ENCODE results near the gene SERTAD1. TPM values are rescaled to one million over a fixed set of nuclear protein-coding genes. Genes with fewer than 3 reads are reported as not detected.
"Not testable (repeated sequence)": the region's sequence is repeated elsewhere in the genome, so short reads cannot be mapped to it uniquely, and the experiment has no call there.

The SERTAD1 gene
- total RNA-seq, 1 donor from 2014 or later, result 13.4 TPM

DNA sequence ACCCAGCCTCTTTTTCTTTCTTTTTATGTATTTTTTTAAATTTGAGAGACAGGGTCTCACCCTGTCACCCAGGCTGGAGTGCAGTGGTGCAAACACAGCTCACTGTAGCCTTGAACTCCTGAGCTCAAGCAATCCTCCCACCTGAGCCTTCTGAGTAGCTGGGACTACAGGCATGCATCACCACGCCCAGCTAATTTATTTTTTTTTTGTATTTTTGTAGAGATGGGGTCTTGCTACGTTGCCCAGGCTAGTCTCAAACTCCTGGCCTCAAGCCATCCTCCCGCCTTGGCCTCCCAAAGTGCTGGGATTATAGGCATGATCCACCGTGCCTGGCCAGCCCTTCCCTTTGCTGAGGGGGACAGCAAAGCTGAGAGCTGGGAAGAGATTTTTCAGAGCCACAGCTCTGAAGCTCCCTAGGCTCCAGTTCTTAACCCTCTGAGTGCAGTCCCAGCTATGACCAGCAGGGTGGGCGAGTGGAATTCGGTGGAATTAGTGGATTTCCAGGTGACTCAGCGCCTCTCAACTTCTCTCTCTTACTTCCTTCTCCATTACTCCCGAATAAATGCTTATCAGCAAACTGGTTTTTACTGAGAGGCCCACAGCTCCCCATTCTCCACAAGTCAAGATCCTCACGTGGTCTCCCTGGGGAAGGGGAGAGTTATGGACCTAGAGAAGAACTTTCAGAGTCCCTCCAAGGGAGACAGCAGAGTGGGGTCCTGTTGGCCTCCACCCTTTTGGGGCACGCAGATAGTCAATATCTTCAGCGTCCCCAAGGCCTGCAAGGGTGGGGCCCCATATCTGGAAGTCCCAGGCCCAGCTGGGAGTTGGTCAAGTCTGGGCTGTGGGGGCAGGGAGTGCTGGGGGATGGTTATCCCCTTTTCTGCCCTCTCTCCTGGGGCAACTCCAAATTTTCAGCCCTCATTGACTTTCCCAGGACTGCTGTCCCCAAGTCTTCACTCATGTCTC is 38.5 kb upstream of the SERTAD1 start:
- no peaks in the 10 kb centered on the region for H3K9me3 Mint-ChIP-seq
- intact Hi-C loops (cut with micrococcal nuclease), result loop anchor here (1.0 to 5.0 kb wide), 7 partner anchors 20 to 148 kb away; partner anchors contain the start of genes C19orf47, PLD3, SERTAD1 and SERTAD3
- POLR2A ChIA-PET, result interaction anchor here (0.7 to 5.0 kb wide), 9 partner anchors 20 to 1533 kb away, joined by 3 to 42 read pairs (median 7); partner anchors contain the start of genes MRPS12, SERTAD1 and SERTAD3
- CTCF ChIA-PET, result interaction anchor here (0.7 to 2.6 kb wide), 9 partner anchors 11 to 170 kb away, joined by 3 to 17 read pairs (median 5); partner anchors contain the start of genes SERTAD1 and SERTAD3
- peak overlapping the region; percentile 81 for H3K4me3 Mint-ChIP-seq
- no peaks in the 10 kb centered on the region for H3K36me3 Mint-ChIP-seq (ENCODE audit: low read depth)
- H3K4me1 Mint-ChIP-seq, result peaks cover 36% of the 10 kb centered on the region
- TF ChIP-seq, protein P1, sequence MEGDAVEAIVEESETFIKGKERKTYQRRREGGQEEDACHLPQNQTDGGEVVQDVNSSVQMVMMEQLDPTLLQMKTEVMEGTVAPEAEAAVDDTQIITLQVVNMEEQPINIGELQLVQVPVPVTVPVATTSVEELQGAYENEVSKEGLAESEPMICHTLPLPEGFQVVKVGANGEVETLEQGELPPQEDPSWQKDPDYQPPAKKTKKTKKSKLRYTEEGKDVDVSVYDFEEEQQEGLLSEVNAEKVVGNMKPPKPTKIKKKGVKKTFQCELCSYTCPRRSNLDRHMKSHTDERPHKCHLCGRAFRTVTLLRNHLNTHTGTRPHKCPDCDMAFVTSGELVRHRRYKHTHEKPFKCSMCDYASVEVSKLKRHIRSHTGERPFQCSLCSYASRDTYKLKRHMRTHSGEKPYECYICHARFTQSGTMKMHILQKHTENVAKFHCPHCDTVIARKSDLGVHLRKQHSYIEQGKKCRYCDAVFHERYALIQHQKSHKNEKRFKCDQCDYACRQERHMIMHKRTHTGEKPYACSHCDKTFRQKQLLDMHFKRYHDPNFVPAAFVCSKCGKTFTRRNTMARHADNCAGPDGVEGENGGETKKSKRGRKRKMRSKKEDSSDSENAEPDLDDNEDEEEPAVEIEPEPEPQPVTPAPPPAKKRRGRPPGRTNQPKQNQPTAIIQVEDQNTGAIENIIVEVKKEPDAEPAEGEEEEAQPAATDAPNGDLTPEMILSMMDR (IDR thresholded peaks at IDR 0.05), result no peak
- H3K27ac Mint-ChIP-seq, result no peak overlapping the region
- H3K27me3 Mint-ChIP-seq, result peaks cover 13% of the 10 kb centered on the region
- DNase-seq (peak; percentile 51), ATAC-seq (ENCODE audit: low read depth) (no peak)

DNA sequence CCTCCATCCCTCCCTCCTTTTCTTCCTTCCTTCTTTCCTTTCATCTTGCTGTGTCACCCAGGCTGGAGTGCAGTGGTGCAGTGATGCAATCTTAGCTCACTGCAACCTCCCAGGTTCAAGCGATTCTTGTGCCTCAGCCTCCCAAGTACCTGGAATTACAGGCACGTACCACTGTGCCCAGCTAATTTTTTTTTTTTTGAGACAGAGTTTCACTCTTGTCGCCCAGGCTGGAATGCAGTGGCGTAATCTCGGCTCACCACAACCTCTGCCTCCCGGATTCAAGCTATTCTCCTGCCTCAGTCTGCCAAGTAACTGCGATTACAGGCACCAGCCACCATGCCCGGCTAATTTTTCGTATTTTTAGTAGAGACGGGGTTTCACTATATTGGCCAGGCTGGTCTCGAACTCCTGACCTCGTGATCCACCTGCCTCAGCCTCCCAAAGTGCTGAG is 37.8 kb upstream of the SERTAD1 start:
- not testable (repeated sequence) for H3K27ac Mint-ChIP-seq; H3K36me3 Mint-ChIP-seq (ENCODE audit: low read depth); H3K9me3 Mint-ChIP-seq; ATAC-seq (ENCODE audit: low read depth); H3K4me3 Mint-ChIP-seq; DNase-seq
- H3K4me1 Mint-ChIP-seq, result peaks cover 36% of the 10 kb centered on the region
- H3K27me3 Mint-ChIP-seq, result peaks cover 13% of the 10 kb centered on the region
- intact Hi-C loops (cut with micrococcal nuclease), result loop anchor here (2.0 kb wide), 2 partner anchors 65 to 115 kb away; partner anchors contain the start of genes C19orf47 and PLD3
- ChIA-PET CTCF (interaction anchor here (0.7 to 2.6 kb wide), 7 partner anchors 10 to 171 kb away, joined by 3 to 17 read pairs (median 6); partner anchors contain the start of gene SERTAD3), POLR2A (interaction anchor here (0.7 to 5.0 kb wide), 8 partner anchors 10 to 1533 kb away, joined by 3 to 42 read pairs (median 3); partner anchors contain the start of genes MRPS12, SERTAD1 and SERTAD3)

DNA sequence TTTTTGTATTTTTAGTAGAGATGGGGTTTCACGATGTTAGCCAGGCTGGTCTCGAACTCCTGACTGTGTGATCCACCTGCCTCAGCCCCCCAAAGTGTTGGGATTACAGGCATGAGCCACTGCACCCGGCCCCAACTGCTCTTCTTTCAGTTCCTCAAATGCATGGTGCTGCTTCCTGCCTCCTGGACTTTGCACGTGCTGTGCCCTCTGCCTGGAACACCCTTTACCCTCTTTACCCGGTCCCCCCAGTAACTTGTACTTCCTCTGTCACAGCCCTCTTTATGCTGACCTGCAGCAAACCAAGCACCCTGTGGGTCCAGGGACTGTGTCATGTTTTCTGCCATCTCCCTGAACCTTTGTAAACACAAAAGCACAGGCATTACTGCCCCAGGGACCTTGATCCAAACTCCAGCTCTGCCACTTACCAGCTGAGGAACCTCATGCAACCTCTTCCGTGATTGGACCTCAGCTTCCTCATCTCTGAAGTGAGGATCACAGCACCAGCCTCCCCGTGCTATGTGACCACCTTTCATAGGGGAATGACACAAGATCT is 36.0 kb upstream of the SERTAD1 start:
- POLR2A ChIA-PET, result interaction anchor here (0.7 to 5.0 kb wide), 3 partner anchors 18 to 41 kb away, joined by 4 to 42 read pairs (median 7); partner anchors contain the start of genes SERTAD1 and SERTAD3
- Mint-ChIP-seq H3K27me3 (peaks cover 7% of the 10 kb centered on the region), H3K4me3 (peak overlapping the region; percentile 2), H3K27ac (peak overlapping the region; percentile 6), H3K36me3 (ENCODE audit: low read depth) (peaks cover 2% of the 10 kb centered on the region), H3K9me3 (no peaks in the 10 kb centered on the region), H3K4me1 (peaks cover 36% of the 10 kb centered on the region)
- ATAC-seq (ENCODE audit: low read depth), result no peak
- no peak for DNase-seq
- intact Hi-C loops (cut with micrococcal nuclease), result no loop called here
- CTCF ChIA-PET, result interaction anchor here (1.0 kb wide), 1 partner anchor 19 kb away, joined by 3 read pairs; no protein-coding TSS in a partner anchor
- TF ChIP-seq, protein P1 (IDR thresholded peaks at IDR 0.05), result no peak

DNA sequence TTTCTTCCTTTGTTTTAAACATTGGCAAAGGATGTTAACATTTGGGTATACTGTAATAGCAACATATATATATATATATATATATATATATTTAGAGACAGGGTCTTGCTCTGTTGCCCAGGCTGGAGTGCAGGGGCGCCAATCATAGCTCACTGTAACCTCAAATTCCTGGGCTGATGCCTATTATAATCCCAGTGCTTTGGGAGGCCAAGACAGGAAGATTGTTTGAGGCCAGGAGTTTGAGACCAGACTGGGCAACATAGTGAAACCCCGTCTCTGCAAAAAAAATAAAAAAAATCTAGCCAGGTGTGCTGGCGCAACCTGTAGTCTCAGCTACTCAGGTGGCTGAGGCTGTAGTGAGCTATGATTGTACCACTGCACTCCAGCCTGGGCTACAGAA is 34.4 kb upstream of the SERTAD1 start:
- no peaks in the 10 kb centered on the region for H3K9me3 Mint-ChIP-seq
- H3K36me3 Mint-ChIP-seq (ENCODE audit: low read depth), result peaks cover 2% of the 10 kb centered on the region
- DNase-seq (no peak), ATAC-seq (ENCODE audit: low read depth) (no peak)
- no peak overlapping the region for H3K27ac Mint-ChIP-seq
- ChIA-PET CTCF (interaction anchor here (1.0 kb wide), 1 partner anchor 40 kb away, joined by 3 read pairs; no protein-coding TSS in a partner anchor), POLR2A (no interaction called here)
- no peaks in the 10 kb centered on the region for H3K27me3 Mint-ChIP-seq
- no peak overlapping the region for H3K4me3 Mint-ChIP-seq
- H3K4me1 Mint-ChIP-seq, result peaks cover 20% of the 10 kb centered on the region
- intact Hi-C loops (cut with micrococcal nuclease), result no loop called here
- TF ChIP-seq, protein P1 (IDR thresholded peaks at IDR 0.05), result no peak

DNA sequence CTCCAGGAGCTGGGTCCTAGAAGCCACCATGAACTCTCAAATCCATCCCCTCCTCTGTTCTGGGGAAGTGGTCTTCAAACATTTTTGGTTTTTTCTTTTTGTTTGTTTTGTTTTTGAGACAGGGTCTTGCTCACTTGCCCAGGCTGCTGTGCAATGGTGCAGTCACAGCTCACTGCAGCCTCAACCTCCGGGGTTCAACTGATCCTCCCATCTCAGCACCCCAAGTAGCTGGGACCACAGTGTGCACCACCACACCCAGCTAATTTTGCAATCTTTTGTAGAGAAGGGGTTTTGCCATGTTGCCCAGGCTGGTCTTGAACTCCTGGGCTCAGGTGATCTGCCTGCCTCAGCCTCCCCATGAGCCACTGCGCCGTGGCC is 32.8 kb upstream of the SERTAD1 start:
- ATAC-seq (ENCODE audit: low read depth) (no peak), DNase-seq (no peak)
- Mint-ChIP-seq H3K27me3 (no peaks in the 10 kb centered on the region), H3K27ac (no peak overlapping the region), H3K9me3 (no peaks in the 10 kb centered on the region), H3K4me1 (peaks cover 14% of the 10 kb centered on the region), H3K4me3 (no peak overlapping the region), H3K36me3 (ENCODE audit: low read depth) (peaks cover 2% of the 10 kb centered on the region)
- POLR2A ChIA-PET, result no interaction called here
- intact Hi-C loops (cut with micrococcal nuclease), result no loop called here
- TF ChIP-seq, protein P1 (IDR thresholded peaks at IDR 0.05), result no peak
- CTCF ChIA-PET, result no interaction called here

Data from activated B cell treated with CpG ODN at 0.5 μM for 24 hours (primary cell).